Body of pancreas (tissue), 4 donors: ENCODE data around the gene ZNF273.

Experiments used
- CTCF ChIP-seq, 7 experiments: fragments of 450-650 bp in 4 of 7; fragments of 200-600 bp in 3 of 7; sonication (generic) in 3 of 7; IDR thresholded peaks; one replicate each; pipeline ENCODE4 v1.5.1; 2016 to 2019; ENCODE audit warnings: antibody characterized with exemption in 7 of 7
- POLR2A ChIP-seq, 3 donors: fragments of 450-650 bp; IDR thresholded peaks; one replicate each; pipeline ENCODE4 v1.6.1; 2016; ENCODE audit warnings: antibody characterized with exemption in 3 of 3, mild to moderate bottlenecking in 2 of 3

GRCh38 chr7:64871761-64872160 lies 31.3 kb upstream of the ZNF273 start:
- TF ChIP-seq CTCF (IDR thresholded peaks at IDR 0.05) (no peak), POLR2A (IDR thresholded peaks at IDR 0.05) (no peak)
